CD14-positive monocyte (primary cell): ENCODE results near the gene PRPF31. TPM values are rescaled to one million over a fixed set of nuclear protein-coding genes. Genes with fewer than 3 reads are reported as not detected.
A peak's percentile ranks its signal among the peaks of the same experiment; 100 is the strongest.

Experiments
- DNase-seq, 3 donors: peaks; one replicate each; pipeline ENCODE4 v3.0.0-alpha.2; 2011 to 2022
- H2AFZ ChIP-seq: 2 replicates; pipeline ENCODE4 v1.6.0; 2012; ENCODE audit warnings: mild to moderate bottlenecking, low read depth, low read length, inconsistent platforms; ENCODE audit not compliant: insufficient read depth, poor library complexity, severe bottlenecking
- H3K27ac ChIP-seq, 2 donors: 1 replicate in 1 of 2; 2 replicates in 1 of 2; pipeline ENCODE4 v1.5.1; 2012 to 2013; ENCODE audit warnings: low read length in 2 of 2, control low read depth in 1 of 2, inconsistent platforms in 1 of 2, low read depth in 1 of 2, mild to moderate bottlenecking in 1 of 2
- H3K27me3 ChIP-seq, 2 donors: one replicate each; pipeline versions ENCODE4 v1.6.0 to v1.6.1; 2011 to 2013; ENCODE audit warnings: low read length in 2 of 2; ENCODE audit not compliant: control insufficient read depth in 2 of 2, insufficient read depth in 2 of 2
- H3K36me3 ChIP-seq, 2 donors: replicated peaks in 1 of 2; 1 replicate in 1 of 2; 2 replicates in 1 of 2; pipeline versions ENCODE4 v1.5.1 to v1.6.1; 2012 to 2013; ENCODE audit warnings: low read length in 2 of 2, control low read depth in 1 of 2, inconsistent platforms in 1 of 2, mild to moderate bottlenecking in 1 of 2; ENCODE audit not compliant: insufficient read depth in 2 of 2, control insufficient read depth in 1 of 2
- H3K4me1 ChIP-seq, 2 donors: 1 replicate in 1 of 2; 2 replicates in 1 of 2; pipeline versions ENCODE4 v1.5.1 to v1.6.1; 2012 to 2013; ENCODE audit warnings: low read length in 2 of 2, control low read depth in 1 of 2, inconsistent platforms in 1 of 2, mild to moderate bottlenecking in 1 of 2, moderate library complexity in 1 of 2; ENCODE audit not compliant: insufficient read depth in 2 of 2, control insufficient read depth in 1 of 2
- H3K4me2 ChIP-seq: replicated peaks from 2 replicates; pipeline ENCODE3; 2012; ENCODE audit warnings: low read length, moderate library complexity, mild to moderate bottlenecking; ENCODE audit not compliant: poor library complexity, severe bottlenecking; ENCODE audit errors: extremely low read depth
- H3K4me3 ChIP-seq, 3 experiments: fragments of 200-600 bp in 1 of 3; sonication (generic) in 1 of 3; replicated peaks in 1 of 3; 1 replicate in 2 of 3; 2 replicates in 1 of 3; pipeline ENCODE4 v1.5.1; 2011 to 2013; ENCODE audit warnings: low read length in 3 of 3, mild to moderate bottlenecking in 3 of 3, control low read depth in 2 of 3, low read depth in 2 of 3, inconsistent platforms in 1 of 3, moderate library complexity in 1 of 3
- H3K79me2 ChIP-seq: 2 replicates; pipeline ENCODE4 v1.6.0; 2012; ENCODE audit warnings: mild to moderate bottlenecking, control low read depth, inconsistent platforms, low read length, moderate library complexity; ENCODE audit not compliant: insufficient read depth
- H3K9ac ChIP-seq: 2 replicates; pipeline ENCODE4 v1.6.0; 2017; ENCODE audit warnings: low read length, mild to moderate bottlenecking; ENCODE audit not compliant: insufficient read depth, poor library complexity, severe bottlenecking
- H3K9me3 ChIP-seq, 2 donors: replicated peaks in 1 of 2; 1 replicate in 1 of 2; 2 replicates in 1 of 2; pipeline versions ENCODE4 v1.5.1 to v1.6.1; 2012 to 2013; ENCODE audit warnings: low read length in 2 of 2, control low read depth in 1 of 2; ENCODE audit not compliant: control insufficient read depth in 1 of 2, insufficient read depth in 1 of 2
- H4K20me1 ChIP-seq: 2 replicates; pipeline ENCODE4 v1.6.0; 2012; ENCODE audit warnings: mild to moderate bottlenecking, low read length, control low read depth, moderate library complexity; ENCODE audit not compliant: insufficient read depth
- H3K27ac Mint-ChIP-seq, 7 donors: one replicate each; pipeline ENCODE4 v1.8.0; 2020; ENCODE audit warnings: mild to moderate bottlenecking in 7 of 7, mixed read lengths in 7 of 7, moderate library complexity in 6 of 7, inconsistent platforms in 2 of 7
- H3K27me3 Mint-ChIP-seq, 3 donors: one replicate each; pipeline ENCODE4 v1.8.0; 2021 to 2022; ENCODE audit warnings: low read depth in 3 of 3, mild to moderate bottlenecking in 3 of 3, mixed read lengths in 3 of 3, moderate library complexity in 3 of 3, inconsistent platforms in 1 of 3
- H3K36me3 Mint-ChIP-seq, 2 donors: one replicate each; pipeline ENCODE4 v1.8.0; 2020; ENCODE audit warnings: mixed read lengths in 2 of 2, inconsistent platforms in 1 of 2, mild to moderate bottlenecking in 1 of 2
- H3K4me1 Mint-ChIP-seq: one replicate; pipeline ENCODE4 v1.8.0; 2020; ENCODE audit warnings: mild to moderate bottlenecking, mixed read lengths
- H3K4me3 Mint-ChIP-seq, 2 donors: one replicate each; pipeline ENCODE4 v1.8.0; 2020; ENCODE audit warnings: mild to moderate bottlenecking in 2 of 2, mixed read lengths in 2 of 2, moderate library complexity in 1 of 2
- H3K9me3 Mint-ChIP-seq, 7 donors: one replicate each; pipeline ENCODE4 v1.8.0; 2020 to 2022; ENCODE audit warnings: mixed read lengths in 7 of 7, mild to moderate bottlenecking in 6 of 7, moderate library complexity in 6 of 7, inconsistent platforms in 2 of 7
- WGBS: methylation state at CpG from one replicate; pipeline ENCODE4 v1.1.5; 2013; ENCODE audit warnings: missing lambda C conversion rate; ENCODE audit not compliant: insufficient coverage; 5-methylcytosine and 5-hydroxymethylcytosine counted together
- intact Hi-C, 2 donors: fragments of 100-400 bp; cut with micrococcal nuclease; formaldehyde crosslinking; loops; one replicate each; pipeline versions ENCODE4 v1.15.0 to v1.15.1; 2023
- polyA plus RNA-seq, 3 donors: library from polyadenylated mRNA; depleted of rRNA in 1 of 3; unstranded in 2 of 3; stranded (reverse) in 1 of 3; fragments of 300-500 nt in 2 of 3; fragments of >200 nt in 1 of 3; fragmentation: Illumina TruSeq in 2 of 3; gene quantifications; 1 replicate in 2 of 3; 2 replicates in 1 of 3; pipeline ENCODE4 v1.2.3, GENCODE V29; 2012 to 2021
- TF ChIP-seq, protein P1 (sequence below): fragments of 200-600 bp; IDR thresholded peaks from one replicate; pipeline ENCODE4 v1.8.0; 2022; ENCODE audit warnings: antibody characterized with exemption, mild to moderate bottlenecking

PRPF31 gene
- polyA plus RNA-seq, 3 donors = 34.4 to 51.8 (median 37.6) TPM

DNA sequence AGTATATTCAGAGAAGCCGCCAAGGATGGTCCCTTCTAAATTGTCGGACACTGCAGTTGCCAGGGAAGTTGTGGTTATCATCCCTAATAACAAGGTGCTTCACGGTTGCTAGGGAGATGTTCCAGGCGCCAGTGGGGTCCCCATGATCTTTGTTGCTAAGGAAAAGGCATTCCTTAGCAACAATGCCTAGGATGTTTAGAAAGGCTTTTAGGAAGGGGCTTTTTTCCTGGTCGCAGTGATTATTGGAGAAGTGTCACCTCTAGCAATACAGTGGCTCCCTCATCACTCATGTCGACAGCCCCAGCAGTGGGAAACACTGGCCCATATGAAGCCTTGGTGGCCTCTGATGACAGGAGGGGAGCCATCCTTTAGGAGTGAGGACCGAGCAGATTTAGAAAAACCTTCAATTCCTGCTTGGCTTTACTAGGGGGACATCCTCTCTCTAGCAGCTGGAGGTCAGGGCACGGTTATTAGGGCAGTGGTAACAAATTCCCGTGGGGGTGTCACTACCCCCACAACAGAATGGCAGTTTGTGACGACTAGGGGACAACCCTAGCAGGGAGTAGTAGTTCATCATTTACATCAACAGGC, 63.8 kb downstream of the PRPF31 start:
- Mint-ChIP-seq H3K4me1 (peaks cover 2% of the 10 kb centered on the region), H3K27me3 (peaks cover 0 to 3% (median 0%) of the 10 kb centered on the region in 3 donors), H3K4me3 (no peak overlapping the region), H3K27ac (peak overlapping the region in 5 of 7 donors; percentile 21 to 78 (median 41)), H3K36me3 (peaks cover 54 to 87% of the 10 kb centered on the region in 2 donors), H3K9me3 (peaks cover 0 to 2% (median 0%) of the 10 kb centered on the region in 7 donors)
- Histone ChIP-seq H3K9me3 (no peaks in the 10 kb centered on the region), H3K9ac (no peak overlapping the region), H3K36me3 (peaks cover 52 to 63% of the 10 kb centered on the region in 2 donors), H3K4me1 (peaks cover 0 to under 1% of the 10 kb centered on the region in 2 donors), H4K20me1 (peaks cover 42% of the 10 kb centered on the region), H3K27me3 (no peaks in the 10 kb centered on the region), H3K4me3 (no peak overlapping the region), H2AFZ (no peak overlapping the region), H3K79me2 (peaks cover 2% of the 10 kb centered on the region), H3K27ac (peak overlapping the region in 1 of 2 donors; percentile 5), H3K4me2 (no peak overlapping the region)
- no peak for DNase-seq
- 97% methylated on average over 4 of the region's 10 CpGs for WGBS
- TF ChIP-seq, protein P1, sequence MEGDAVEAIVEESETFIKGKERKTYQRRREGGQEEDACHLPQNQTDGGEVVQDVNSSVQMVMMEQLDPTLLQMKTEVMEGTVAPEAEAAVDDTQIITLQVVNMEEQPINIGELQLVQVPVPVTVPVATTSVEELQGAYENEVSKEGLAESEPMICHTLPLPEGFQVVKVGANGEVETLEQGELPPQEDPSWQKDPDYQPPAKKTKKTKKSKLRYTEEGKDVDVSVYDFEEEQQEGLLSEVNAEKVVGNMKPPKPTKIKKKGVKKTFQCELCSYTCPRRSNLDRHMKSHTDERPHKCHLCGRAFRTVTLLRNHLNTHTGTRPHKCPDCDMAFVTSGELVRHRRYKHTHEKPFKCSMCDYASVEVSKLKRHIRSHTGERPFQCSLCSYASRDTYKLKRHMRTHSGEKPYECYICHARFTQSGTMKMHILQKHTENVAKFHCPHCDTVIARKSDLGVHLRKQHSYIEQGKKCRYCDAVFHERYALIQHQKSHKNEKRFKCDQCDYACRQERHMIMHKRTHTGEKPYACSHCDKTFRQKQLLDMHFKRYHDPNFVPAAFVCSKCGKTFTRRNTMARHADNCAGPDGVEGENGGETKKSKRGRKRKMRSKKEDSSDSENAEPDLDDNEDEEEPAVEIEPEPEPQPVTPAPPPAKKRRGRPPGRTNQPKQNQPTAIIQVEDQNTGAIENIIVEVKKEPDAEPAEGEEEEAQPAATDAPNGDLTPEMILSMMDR = no peak
- intact Hi-C loops = no loop called here

DNA sequence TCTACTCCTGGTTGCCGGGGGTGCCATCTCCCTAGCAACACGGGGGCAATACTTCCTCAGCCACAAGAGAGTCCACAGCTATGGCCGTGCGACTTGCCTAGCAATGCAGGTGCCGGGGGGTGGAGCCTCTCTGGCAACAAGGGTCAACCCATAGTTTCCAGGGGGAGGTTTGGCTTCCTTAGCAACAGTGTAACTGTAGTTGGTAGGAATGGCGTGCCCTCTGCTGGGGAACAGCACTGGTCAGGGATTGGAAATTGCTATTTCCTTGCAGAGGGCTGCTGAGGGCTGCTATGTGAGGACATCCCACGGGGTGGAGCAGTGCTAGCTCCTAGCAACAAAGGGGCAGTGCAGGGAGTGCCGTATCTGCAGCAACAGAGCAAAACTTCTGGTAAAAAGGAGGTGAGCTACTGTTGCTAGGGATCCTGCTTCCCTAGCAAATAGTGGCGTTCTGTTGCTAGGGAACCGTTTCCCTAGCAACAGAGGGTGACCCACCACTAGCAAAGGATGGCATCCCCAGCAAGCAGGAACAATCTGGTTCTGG, 64.4 kb downstream of the PRPF31 start:
- Histone ChIP-seq H3K4me1 (no peaks in the 10 kb centered on the region), H3K27me3 (no peaks in the 10 kb centered on the region), H3K36me3 (peaks cover 52 to 63% of the 10 kb centered on the region in 2 donors), H4K20me1 (peaks cover 42% of the 10 kb centered on the region), H3K27ac (no peak overlapping the region), H2AFZ (no peak overlapping the region), H3K79me2 (peaks cover 2% of the 10 kb centered on the region), H3K9ac (no peak overlapping the region), H3K9me3 (no peaks in the 10 kb centered on the region), H3K4me2 (no peak overlapping the region), H3K4me3 (no peak overlapping the region)
- TF ChIP-seq, protein P1 = no peak
- peaks cover 55 to 84% of the 10 kb centered on the region in 2 donors for H3K36me3 Mint-ChIP-seq
- peak overlapping the region in 3 of 7 donors; percentile 46 to 78 (median 49) for H3K27ac Mint-ChIP-seq
- peaks cover 0 to 2% (median 0%) of the 10 kb centered on the region in 7 donors for H3K9me3 Mint-ChIP-seq
- DNase-seq = peak; percentile 30 to 34 (median 31)
- intact Hi-C loops = no loop called here
- H3K27me3 Mint-ChIP-seq = no peaks in the 10 kb centered on the region
- 75% methylated on average over 10 of the region's 10 CpGs for WGBS
- H3K4me1 Mint-ChIP-seq = peaks cover 2% of the 10 kb centered on the region
- H3K4me3 Mint-ChIP-seq = no peak overlapping the region
